GM21447 (cell line): ENCODE data around the gene LPIN1.
"Not testable (repeated sequence)": the region's sequence is repeated elsewhere in the genome, so short reads cannot be mapped to it uniquely, and the experiment has no call there.

Experiments
- ATAC-seq: cut with Tn5 transposase; IDR thresholded peaks from one replicate; pipeline ENCODE4 v1.9.1; 2021; ENCODE audit not compliant: unreplicated experiment

LPIN1 gene

DNA sequence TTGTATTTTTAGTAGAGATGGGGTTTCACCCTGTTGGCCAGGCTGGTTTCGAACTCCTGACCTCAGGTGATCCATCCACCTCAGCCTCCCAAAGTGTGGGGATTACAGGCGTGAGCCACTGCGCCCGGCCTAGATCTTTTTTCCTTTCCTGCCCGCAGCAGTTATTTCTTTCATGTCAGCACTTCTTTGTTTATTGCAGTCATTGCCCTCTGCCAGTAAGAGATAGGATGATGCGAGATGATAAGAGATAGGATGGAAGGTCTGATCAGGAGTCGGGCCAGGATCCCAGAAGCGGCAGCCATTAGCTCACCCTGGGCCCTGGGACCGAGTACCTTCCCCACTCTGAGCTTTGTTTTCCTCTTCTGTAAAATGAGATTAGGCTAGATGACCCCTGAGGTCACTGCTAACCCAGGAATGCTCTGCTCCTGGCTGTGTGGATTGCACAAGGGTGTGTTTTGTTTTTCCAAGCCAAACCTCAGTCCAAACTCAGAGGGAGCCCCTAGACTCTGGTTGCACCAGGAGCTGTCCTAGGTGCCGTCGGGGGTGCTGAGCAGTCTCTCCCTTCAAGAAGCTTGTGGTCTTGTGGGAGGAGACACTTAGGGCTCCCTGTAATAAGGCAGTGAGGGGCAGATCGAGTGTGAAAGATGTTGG lies 63.3 kb downstream of the LPIN1 start:
- no peak for ATAC-seq

DNA sequence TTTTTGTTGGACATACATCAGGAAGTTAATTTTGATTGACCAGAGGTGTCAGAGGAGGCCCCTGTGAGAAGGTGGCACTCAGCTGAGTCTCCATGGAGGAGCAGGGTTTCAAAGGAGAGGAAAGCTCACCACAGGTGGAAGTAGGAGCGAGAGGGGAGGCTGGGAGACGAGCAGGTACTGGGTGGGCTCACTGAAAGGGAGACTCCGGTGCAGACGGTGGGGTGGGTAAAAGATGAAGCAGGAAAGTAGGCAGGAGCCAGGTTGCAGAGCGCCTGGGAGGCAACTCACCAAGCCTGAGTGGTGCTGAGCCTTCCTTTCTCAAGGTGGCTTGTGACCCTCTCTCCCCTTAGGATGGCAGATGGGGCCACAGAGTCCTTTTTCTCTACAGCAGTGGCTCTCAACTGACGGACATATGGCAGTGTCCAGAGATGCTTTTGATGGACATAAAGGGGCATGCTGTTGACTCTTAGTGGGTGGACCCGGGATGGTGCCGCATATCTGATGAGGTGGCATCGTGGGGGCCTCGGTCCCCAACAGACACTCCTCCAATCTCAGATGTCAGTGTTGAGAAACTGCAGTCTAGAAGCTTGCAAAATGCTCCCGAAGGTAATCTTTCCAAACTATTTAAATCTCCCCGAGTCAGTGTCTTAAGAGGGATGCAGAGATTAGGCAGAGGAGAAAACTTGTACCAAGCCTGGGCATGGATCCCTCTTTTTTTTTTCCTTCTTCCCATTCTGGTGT lies 64.0 kb downstream of the LPIN1 start:
- no peak for ATAC-seq

DNA sequence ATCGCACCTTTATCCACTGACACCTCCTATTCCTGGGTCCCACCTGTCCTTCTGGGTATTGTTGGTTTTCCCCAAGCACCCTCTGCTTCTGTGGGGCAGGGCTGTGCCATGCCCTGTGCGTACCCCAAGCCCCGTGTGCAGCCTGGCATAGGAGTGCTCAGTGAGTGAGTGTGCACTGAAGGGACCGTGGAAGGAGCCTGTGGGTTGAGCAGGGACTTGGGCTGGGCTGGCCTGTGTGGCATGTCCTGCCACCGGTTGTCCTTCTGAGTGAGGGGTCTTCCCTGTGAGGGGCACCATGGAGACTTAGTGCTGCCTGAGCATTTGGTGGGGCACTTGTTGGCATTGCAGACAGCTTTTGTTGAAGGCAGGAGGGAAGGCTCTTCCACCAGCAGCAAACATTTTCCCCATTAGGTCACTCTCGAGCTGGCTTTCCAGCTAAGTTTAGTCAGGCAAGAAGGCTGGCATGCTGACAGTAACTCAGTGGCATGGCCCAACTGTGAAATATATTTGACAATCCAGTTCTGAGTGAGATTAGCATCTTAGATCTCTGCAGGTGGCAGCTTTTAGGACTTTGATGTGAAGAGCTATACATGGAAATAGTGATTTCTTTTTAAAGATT lies 64.7 kb downstream of the LPIN1 start:
- no peak for ATAC-seq

DNA sequence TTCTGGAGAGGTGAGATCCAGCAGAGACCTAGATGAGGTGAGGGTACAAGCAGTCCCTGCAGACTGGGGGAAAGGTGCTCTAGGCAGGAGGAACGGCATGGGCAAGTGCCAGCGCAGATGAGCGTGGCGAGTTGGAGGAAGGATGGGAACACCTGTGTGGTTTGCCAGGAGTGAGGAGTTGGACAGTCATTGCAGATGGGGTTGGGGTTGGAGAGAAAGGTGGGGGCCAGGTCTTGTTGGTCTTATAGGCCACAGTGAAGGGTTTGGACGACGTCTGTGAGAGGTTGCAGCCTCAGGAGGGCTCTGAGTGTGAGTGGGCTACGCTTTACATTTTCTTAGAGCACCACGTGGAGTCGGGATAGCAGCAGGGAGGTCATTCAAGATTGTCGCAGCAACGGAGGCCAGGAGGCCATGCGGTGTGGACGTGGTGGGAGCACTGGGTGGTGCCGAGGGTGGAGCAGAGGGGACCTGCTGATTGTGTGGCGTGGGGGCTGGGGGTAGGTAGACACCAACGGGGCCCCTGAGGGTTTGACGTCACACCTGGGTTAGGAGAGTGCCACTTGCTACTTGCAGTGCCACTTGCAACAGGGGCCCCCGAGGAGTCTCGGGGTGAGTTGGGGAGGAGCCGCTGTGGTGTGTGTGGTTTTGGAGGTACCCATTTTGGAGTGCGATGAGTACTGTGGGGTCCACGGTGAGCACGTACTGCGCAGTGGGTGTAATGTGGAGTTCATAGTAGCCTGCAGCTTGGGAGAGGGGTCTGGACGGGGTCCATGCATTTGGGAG lies 66.2 kb downstream of the LPIN1 start:
- no peak for ATAC-seq

DNA sequence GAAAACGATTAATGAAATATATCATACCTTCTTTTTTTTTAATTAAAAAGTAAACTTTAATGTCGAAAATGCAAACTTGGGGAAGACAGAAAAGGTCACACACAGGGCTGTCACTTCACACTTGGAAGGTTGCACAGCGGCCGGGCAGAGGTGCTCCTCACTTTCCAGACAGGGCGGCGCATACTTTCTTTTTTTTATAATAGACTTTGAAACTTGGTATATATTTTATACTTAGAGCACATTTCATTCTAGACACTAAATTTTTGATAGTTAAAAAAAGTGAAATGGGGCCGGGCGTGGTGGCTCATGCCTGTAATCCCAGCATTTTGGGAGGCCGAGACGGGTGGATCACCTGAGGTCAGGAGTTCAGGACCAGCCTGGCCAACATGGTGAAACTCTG lies 66.9 kb downstream of the LPIN1 start:
- not testable (repeated sequence) for ATAC-seq

DNA sequence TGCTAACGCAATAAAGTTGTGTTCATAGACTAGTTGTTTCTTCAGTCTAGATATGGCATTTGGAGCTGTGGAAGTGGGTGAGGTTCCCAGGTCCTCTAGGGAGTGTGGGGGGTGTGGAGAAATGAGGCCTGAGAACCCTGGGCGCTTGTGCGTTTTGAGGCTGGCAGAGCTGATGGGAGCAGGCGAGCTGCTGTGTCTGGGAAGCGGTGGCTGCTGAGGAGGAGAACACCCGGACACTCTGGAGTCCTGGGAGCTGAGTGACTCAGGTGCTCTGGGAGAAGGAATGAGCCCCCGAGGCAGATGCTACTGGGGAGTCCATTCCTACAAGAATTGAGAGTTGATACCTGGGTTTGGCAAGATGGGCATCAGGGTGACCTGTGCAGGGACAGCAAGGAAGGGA lies 67.5 kb downstream of the LPIN1 start:
- no peak for ATAC-seq

DNA sequence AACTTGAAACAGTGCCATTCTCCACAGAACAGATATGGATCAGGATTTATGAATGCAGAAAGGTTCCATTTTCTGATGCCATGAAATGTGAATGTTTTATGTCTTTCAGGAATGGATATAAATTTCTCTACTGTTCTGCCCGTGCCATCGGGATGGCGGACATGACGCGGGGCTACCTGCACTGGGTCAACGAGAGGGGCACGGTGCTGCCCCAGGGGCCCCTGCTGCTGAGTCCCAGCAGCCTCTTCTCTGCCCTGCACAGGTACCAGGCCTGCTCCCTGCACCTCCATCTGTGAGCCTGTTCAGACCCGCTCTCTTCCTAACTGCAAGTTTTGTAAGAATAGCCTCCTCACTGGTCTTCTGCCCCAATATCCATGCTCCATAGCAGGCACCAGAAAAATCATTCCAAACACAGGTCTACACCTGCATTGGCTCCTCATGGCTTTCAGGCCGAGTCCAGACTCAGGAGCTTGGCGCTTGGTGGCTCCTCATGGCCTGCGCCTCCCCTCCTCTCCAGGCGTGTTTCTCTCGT lies 68.6 kb downstream of the LPIN1 start:
- ATAC-seq, result no peak

DNA sequence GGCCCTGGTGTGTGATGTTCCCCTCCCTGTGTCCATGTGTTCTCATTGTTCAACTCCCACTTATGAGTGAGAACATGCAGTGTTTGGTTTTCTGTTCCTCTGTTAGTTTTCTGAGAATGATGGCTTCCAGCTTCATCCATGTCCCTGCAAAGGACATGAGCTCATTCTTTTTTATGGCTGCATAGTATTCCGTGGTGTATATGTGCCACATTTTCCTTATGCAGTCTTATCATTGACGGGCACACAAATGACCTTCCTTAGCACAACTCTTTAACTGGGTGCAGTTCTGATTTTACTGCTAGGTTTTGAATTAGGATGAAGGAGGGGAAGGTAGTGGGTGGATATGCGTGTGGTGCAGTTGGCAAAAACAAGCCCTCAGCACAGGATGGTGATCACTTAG lies 70.5 kb downstream of the LPIN1 start:
- ATAC-seq, result not testable (repeated sequence)

DNA sequence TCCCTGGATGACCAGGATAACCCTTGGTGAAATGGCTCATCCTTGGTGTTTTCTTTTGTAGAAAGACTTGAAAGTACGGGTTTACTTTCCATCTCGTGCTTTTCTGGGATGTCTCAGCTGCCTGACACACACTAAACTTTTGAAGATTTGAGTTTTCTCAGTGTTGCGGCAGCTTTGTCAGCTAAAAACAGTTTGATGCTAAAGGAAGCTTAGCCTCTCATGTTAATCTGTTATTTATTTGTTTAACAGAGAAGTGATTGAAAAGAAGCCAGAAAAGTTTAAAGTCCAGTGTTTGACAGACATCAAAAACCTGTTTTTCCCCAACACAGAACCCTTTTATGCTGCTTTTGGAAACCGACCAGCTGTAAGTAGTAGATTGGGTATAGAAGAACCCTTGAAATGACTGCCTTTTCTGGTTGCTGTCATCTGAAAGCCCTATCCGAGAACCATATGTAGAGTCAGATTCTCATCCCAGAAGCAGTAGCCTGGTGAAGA lies 72.8 kb downstream of the LPIN1 start:
- no peak for ATAC-seq

DNA sequence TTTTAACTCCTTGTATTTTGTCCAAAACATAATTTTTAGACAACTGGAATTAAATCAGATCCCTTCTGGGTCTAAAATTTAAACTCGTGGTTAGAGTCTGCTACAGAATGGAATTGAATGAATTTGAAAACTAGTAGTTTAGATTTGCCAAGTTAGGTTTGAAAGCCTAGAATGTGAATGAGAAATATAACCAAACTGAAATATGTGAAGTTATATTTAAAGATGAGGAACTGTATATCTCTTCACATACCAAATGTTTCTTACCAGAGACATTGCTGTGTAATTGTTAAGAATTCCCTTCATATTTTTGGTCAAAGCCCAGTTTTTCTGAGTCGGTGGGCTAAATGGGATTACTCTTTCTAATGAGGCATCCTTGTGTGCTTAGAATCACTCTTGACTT lies 74.2 kb downstream of the LPIN1 start:
- ATAC-seq, result no peak

DNA sequence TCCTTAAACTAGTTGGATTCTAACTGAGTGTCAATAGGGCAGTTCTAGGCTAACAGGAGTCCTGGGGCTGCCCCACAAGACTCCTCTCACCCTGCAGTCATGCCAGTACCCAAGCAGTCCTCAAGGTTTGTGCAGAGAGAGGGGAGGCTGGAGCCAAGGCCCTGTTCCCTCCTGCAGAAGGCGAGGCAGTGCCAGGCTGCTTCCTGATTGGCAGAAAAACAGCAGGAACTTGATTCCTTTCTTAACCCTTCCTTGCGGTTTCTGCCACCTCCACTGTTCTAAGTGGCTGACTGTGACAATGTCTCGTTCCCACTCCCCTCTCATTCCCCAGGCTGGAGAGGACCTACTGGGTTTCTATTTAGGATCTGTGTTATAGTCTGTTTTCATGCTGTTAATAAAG lies 75.3 kb downstream of the LPIN1 start:
- no peak for ATAC-seq

DNA sequence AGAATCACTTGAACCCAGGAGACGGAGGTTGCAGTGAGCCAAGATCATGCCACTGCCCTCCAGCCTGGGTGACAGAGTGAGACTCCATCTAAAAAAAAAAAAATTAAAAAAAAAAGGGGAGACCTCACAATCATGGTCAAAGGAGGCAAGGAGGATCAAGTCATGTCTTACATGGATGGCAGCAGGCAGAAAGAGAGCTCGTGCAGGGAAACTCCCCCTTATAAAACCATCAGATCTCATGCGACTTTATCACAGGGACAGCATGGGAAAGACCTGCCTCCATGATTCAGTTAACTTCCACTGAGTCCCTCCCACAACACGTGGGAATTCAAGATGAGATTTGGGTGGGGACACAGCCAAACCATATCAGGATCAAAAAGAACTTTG lies 75.9 kb downstream of the LPIN1 start:
- not testable (repeated sequence) for ATAC-seq

DNA sequence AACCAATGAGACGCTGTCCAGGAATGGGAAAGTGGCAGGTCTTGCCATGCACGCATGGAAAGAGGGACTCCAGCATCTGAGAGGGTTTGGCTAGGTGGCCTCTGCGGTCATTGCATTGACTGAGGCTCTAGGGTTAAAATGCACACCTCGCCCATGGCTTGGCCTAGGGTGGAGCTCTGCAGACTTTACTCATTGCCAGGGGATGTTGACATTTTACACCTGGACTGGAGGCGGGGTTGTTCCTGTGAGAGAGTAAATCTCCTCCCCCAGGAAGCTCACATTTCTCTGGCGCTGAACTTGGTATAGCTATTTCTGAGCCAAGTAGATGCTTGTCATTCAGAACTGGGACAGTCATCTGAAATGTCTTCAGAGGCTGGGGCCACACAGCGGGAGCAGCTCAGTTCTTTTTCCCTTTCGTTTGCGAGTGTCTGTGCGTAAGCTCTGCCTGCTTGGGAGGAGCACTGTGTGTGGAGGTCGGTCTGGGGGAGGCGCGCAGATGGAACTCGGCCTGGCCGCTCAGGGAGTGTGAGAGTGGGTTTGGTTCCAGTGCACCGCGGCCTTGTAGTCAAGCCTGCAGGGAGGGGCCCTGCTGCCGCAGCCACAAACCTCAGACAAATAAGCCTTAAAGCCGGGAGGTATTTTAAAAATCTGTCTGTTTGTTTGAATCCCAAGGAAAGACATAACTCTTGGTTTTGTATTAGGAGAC lies 76.5 kb downstream of the LPIN1 start:
- no peak for ATAC-seq

DNA sequence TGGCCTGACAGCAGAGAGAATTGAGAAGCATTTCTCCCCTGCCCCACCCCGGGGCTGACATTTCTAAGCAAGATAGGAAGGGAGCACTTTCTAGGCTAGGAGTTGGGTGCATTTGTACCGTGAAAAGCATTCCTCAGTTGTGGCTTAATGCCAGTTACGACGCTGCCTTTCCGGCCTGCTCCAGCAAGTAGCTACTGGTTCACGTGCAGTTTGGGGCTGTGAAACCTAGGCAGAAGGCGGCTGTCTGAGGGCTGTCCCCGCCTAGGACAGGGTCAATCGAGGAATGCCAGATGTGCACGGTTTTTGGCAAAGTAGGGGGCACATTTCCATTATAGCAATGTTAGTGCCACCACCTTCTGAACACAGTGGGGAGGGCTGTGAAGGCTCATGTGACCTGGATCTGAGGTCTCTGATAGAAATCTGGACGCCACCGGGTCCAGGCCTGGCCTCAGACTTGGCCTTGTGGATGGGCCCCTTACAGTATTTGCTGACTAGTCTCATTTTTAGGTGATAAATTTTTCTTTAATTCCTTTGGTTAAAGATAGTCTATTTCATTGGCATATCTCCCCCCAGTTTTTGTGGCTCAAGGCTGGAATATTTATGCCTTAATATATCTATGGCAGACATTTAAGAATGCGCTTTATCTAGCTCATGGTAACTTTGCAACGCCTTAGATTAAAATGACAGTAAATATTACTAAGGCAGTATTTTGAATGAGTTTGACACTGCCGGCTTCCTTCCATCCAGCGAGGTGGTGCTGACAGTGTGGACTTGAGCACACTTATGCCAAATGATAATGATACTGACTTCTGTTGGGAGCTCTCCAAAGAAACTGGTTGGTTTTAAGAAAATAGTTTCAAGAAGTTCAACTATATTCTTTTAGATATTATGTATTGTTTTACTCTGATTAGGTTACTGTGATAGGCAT lies 78.7 kb downstream of the LPIN1 start:
- no peak for ATAC-seq

DNA sequence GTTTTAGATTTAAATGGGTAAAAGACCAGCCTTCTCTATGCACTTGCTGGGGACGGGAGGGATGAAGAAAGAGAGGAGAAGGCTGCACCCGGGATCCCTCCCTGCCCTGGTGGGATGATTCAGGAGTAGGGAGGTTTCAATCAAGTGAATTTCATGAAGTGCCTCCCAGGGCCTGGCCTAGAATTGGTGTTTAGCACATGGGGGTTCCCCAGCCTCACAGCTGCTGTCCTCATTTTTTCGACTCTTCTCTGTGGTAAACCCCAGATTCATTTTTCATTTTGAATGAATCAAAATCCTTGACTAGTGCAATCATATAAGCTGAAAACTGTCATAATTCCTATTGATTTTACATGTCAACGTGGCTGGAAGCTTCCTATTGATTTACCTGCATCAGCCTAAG lies 81.1 kb downstream of the LPIN1 start:
- ATAC-seq, result peak; percentile 32

DNA sequence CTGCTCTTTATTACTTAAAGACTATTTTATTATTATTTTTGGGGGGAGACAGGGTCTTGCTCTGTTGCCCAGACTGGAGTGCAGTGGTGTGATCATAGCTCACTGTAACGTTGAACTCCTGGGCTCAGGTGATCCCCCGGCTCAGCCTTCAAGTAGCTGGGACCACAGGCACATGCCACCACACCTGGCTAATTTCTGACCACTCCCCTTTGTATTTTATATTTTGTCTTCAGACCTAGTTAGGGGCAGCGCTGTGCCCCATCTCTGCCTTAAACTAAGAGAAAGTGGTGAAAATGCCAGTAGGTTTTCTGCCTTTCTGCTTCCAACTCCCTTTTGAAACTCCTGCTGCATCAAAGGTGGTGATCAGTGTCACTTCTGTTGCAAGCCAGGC lies 82.5 kb downstream of the LPIN1 start:
- no peak for ATAC-seq

DNA sequence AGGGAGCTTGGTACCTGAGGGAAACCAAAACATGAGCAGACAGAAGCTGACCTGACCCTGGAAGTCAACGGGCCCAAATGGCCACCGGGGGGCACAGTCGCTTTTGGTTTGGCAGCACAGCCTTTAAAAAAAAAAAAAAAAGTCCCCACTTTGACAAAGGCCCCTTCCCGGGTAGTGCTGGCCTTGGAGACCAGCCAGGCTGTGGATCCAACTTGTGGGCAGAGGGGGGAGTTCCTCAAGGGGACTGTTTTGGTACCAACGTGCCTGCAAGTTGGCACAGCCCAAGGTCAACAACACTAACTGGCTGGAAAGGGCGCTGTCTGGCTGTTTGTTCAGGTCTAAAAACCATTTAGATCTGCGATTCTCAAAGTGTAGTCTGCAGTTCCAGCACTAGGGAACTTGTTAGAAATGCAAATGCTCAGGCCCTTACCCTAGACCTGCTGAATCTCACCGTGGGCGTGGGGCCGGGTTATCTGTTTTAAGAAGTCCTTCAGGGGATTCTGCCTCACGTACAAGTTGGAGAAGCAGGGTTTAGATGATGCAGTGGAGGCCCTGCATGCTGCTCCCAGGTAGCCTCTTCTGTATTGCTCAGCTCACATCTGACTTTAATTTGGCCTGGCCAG lies 83.0 kb downstream of the LPIN1 start:
- ATAC-seq, result peak; percentile 23

DNA sequence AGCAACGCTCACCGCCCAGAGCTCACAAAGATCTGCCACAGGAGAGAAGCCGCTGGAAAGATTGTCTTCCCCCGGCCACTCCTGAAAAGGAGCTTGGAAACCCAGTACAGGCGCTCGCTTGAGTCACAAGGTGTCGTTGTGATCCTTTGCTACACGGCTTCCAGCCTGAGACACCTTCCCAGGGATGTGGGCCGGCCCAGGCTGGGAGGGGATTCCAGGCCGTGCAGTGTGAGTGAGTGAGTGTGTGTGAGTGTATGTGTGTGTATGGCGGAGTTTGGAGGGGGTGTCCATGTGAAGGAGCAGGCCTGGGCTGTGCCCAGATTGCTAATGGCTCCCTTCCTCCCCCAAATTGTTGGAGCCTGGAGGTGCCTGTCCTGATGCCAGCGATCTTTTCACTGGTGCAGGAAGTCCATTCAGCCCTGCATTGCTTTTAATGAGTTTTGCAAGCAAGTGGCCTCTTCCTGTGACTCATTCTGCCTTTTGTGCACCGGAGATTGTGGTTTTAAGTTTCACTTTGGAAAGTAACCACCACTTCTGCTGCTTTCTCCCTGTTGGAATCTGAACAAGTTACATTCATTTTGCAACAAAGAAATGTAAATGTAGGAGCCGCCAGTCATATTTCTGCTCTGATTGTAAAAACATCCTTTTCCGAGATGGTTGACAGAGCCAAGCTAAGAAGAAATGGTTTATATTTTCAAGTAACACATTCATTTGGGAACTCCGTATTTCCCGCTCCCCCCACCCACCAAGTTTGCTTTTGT lies 83.7 kb downstream of the LPIN1 start:
- ATAC-seq, result peak; percentile 83
